GM19395 (cell line): ENCODE measurements around the gene IGF2R.
"Not testable (repeated sequence)": the region's sequence is repeated elsewhere in the genome, so short reads cannot be mapped to it uniquely, and the experiment has no call there.

ENCODE experiments used
- ATAC-seq: cut with Tn5 transposase; IDR thresholded peaks from one replicate; pipeline ENCODE4 v1.9.1; 2021; ENCODE audit warnings: mild to moderate bottlenecking, moderate library complexity; ENCODE audit not compliant: unreplicated experiment

The IGF2R gene

GRCh38 chr6:160116411-160116810 is 147.5 kb downstream of the IGF2R start:
- no peak for ATAC-seq

GRCh38 chr6:160117137-160117536 is 148.3 kb downstream of the IGF2R start:
- no peak for ATAC-seq

- no peak for ATAC-seq
Observed at GRCh38 chr6:160118620-160119229, 149.8 kb downstream of the IGF2R start.

- no peak for ATAC-seq
Observed at GRCh38 chr6:160120087-160120486, 151.2 kb downstream of the IGF2R start.

- no peak for ATAC-seq
Observed at GRCh38 chr6:160121558-160121957, 152.7 kb downstream of the IGF2R start, which contains the start of gene SLC22A1. TSS of gene SLC22A1 (plus strand) at chr6:160121815. CDS start at chr6:160121936, 121 bp downstream.

- no peak for ATAC-seq
Observed at GRCh38 chr6:160121981-160122380, 153.1 kb downstream of the IGF2R start.

GRCh38 chr6:160122744-160123143 is 153.9 kb downstream of the IGF2R start:
- no peak for ATAC-seq

GRCh38 chr6:160124007-160124406 is 155.1 kb downstream of the IGF2R start:
- no peak for ATAC-seq

- no peak for ATAC-seq
Observed at GRCh38 chr6:160124605-160125004, 155.7 kb downstream of the IGF2R start.

GRCh38 chr6:160125105-160125504 is 156.2 kb downstream of the IGF2R start:
- not testable (repeated sequence) for ATAC-seq

GRCh38 chr6:160127270-160128124 is 158.6 kb downstream of the IGF2R start:
- no peak for ATAC-seq

GRCh38 chr6:160128125-160128683 is 159.3 kb downstream of the IGF2R start:
- no peak for ATAC-seq

GRCh38 chr6:160128879-160129516 is 160.1 kb downstream of the IGF2R start:
- no peak for ATAC-seq

GRCh38 chr6:160129881-160130615 is 161.2 kb downstream of the IGF2R start:
- ATAC-seq, result no peak

- no peak for ATAC-seq
Observed at GRCh38 chr6:160130729-160131484, 162.0 kb downstream of the IGF2R start.

- ATAC-seq, result no peak
Observed at GRCh38 chr6:160131636-160132296, 162.9 kb downstream of the IGF2R start.

GRCh38 chr6:160132297-160132637 is 163.4 kb downstream of the IGF2R start:
- ATAC-seq, result no peak

- no peak for ATAC-seq
Observed at GRCh38 chr6:160132776-160133338, 164.0 kb downstream of the IGF2R start.
